GM23248 (cell line): ENCODE measurements around the gene CX3CL1. TPM values are rescaled to one million over a fixed set of nuclear protein-coding genes. Genes with fewer than 3 reads are reported as not detected.

Experiments
- DNase-seq: peaks from one replicate; pipeline ENCODE4 v3.0.0-alpha.2; 2015
- H2AFZ ChIP-seq: fragments of 200-600 bp; sonication (generic); 2 replicates; pipeline ENCODE4 v1.6.1; 2016; ENCODE audit warnings: antibody characterized with exemption
- H3F3A ChIP-seq: fragments of 200-600 bp; sonication (generic); 2 replicates; pipeline ENCODE4 v1.6.1; 2016; ENCODE audit warnings: mild to moderate bottlenecking, antibody characterized with exemption, mixed run types; ENCODE audit not compliant: insufficient read depth
- H3K27ac ChIP-seq: fragments of 200-600 bp; sonication (generic); 2 replicates; pipeline ENCODE4 v1.5.1; 2016; ENCODE audit warnings: mild to moderate bottlenecking
- H3K27me3 ChIP-seq: fragments of 200-600 bp; sonication (generic); replicated peaks from 2 replicates; pipeline ENCODE4 v1.6.1; 2016; ENCODE audit warnings: mild to moderate bottlenecking; ENCODE audit not compliant: insufficient read depth
- H3K36me3 ChIP-seq: fragments of 200-600 bp; sonication (generic); 2 replicates; pipeline ENCODE4 v1.6.1; 2016; ENCODE audit warnings: low read depth, mild to moderate bottlenecking
- H3K4me1 ChIP-seq: fragments of 200-600 bp; sonication (generic); 2 replicates; pipeline ENCODE4 v1.6.1; 2016; ENCODE audit warnings: mild to moderate bottlenecking; ENCODE audit not compliant: insufficient read depth
- H3K4me2 ChIP-seq: fragments of 200-600 bp; sonication (generic); one replicate; pipeline ENCODE4 v1.6.1; 2016; ENCODE audit warnings: mild to moderate bottlenecking; ENCODE audit not compliant: unreplicated experiment
- H3K4me3 ChIP-seq: fragments of 200-600 bp; sonication (generic); 2 replicates; pipeline ENCODE4 v1.5.1; 2016; ENCODE audit warnings: mild to moderate bottlenecking
- H3K79me2 ChIP-seq: fragments of 200-600 bp; sonication (generic); 2 replicates; pipeline ENCODE4 v1.6.1; 2016; ENCODE audit warnings: mild to moderate bottlenecking; ENCODE audit not compliant: insufficient read depth
- H3K9ac ChIP-seq: fragments of 200-600 bp; sonication (generic); 2 replicates; pipeline ENCODE4 v1.6.1; 2016; ENCODE audit warnings: mild to moderate bottlenecking
- H3K9me2 ChIP-seq: fragments of 200-600 bp; sonication (generic); 2 replicates; pipeline ENCODE4 v1.6.1; 2016; ENCODE audit warnings: mixed run types, mild to moderate bottlenecking, moderate library complexity; ENCODE audit not compliant: insufficient read depth
- H3K9me3 ChIP-seq: fragments of 200-600 bp; sonication (generic); one replicate; pipeline ENCODE4 v1.6.1; 2017; ENCODE audit warnings: low read depth
- H4K20me1 ChIP-seq: fragments of 200-600 bp; sonication (generic); 2 replicates; pipeline ENCODE4 v1.6.0; 2016; ENCODE audit not compliant: insufficient read depth
- EZH2 ChIP-seq: fragments of 200-600 bp; sonication (generic); IDR thresholded peaks from 2 replicates; pipeline ENCODE4 v1.6.1; 2018; ENCODE audit warnings: antibody characterized with exemption, mild to moderate bottlenecking; ENCODE audit not compliant: insufficient read depth, poor library complexity, severe bottlenecking
- EZH2phosphoT487 ChIP-seq: fragments of 200-600 bp; sonication (generic); IDR thresholded peaks from 2 replicates; pipeline ENCODE4 v1.6.1; 2018; ENCODE audit warnings: antibody characterized with exemption, moderate library complexity, mild to moderate bottlenecking, low read depth; ENCODE audit not compliant: insufficient read depth
- WGBS, 2 experiments: methylation state at CpG; one replicate each; pipeline ENCODE4 v1.1.6; 2015 to 2017; ENCODE audit warnings: low lambda C conversion rate in 2 of 2, low coverage in 1 of 2; ENCODE audit errors: missing lambda C conversion rate in 2 of 2; 5-methylcytosine and 5-hydroxymethylcytosine counted together
- in situ Hi-C: fragments of 300-500 bp; cut with MboI; formaldehyde crosslinking; loops from 2 replicates; pipeline ENCODE4 v1.15.0; 2020
- polyA plus RNA-seq: library from polyadenylated mRNA; unstranded; fragments of >200 nt; fragmentation: Nextera tagmentation; extraction: Ambion mirVana; gene quantifications from 2 replicates; pipeline ENCODE4 v1.2.1, GENCODE V29; 2016
- total RNA-seq: library from RNA; depleted of rRNA; stranded (reverse); fragments of >200 nt; shearing (Covaris generic); gene quantifications from 2 replicates; pipeline ENCODE4 v1.2.3, GENCODE V29; 2014

Gene CX3CL1
- total and polyA plus RNA-seq, 2 experiments from 2014 or later: not detected

GRCh38 chr16:57376313-57376818 lies 4.1 kb downstream of the CX3CL1 start:
- DNase-seq: no peak
- H3K4me2 ChIP-seq: no peak overlapping the region
- in situ Hi-C loops: no loop called here
- 52 to 57% methylated on average over 3 of the region's 3 CpGs for WGBS, 2 experiments
- peaks cover 33% of the 10 kb centered on the region for H3K27me3 ChIP-seq
- no peaks in the 10 kb centered on the region for H3K9me2 ChIP-seq
- H4K20me1 ChIP-seq: no peaks in the 10 kb centered on the region
- no peaks in the 10 kb centered on the region for H3K4me1 ChIP-seq
- no peaks in the 10 kb centered on the region for H3K79me2 ChIP-seq
- TF ChIP-seq EZH2phosphoT487: no peak
- TF ChIP-seq EZH2: no peak
- H3K4me3 ChIP-seq: no peak overlapping the region
- H3K9ac ChIP-seq: no peak overlapping the region
- no peak overlapping the region for H2AFZ ChIP-seq
- no peak overlapping the region for H3K27ac ChIP-seq
- H3K36me3 ChIP-seq: no peaks in the 10 kb centered on the region
- H3K9me3 ChIP-seq: no peaks in the 10 kb centered on the region
- no peaks in the 10 kb centered on the region for H3F3A ChIP-seq

- WGBS, 2 experiments: 58 to 59% methylated on average over 5 of the region's 5 CpGs
- Histone ChIP-seq H3K9me3 (no peaks in the 10 kb centered on the region), H4K20me1 (no peaks in the 10 kb centered on the region), H3K79me2 (no peaks in the 10 kb centered on the region), H3K4me3 (no peak overlapping the region), H3K9me2 (no peaks in the 10 kb centered on the region), H3K4me2 (no peak overlapping the region), H3K9ac (no peak overlapping the region), H2AFZ (no peak overlapping the region), H3K27me3 (peaks cover 24% of the 10 kb centered on the region), H3K27ac (no peak overlapping the region), H3K4me1 (no peaks in the 10 kb centered on the region), H3K36me3 (no peaks in the 10 kb centered on the region), H3F3A (no peaks in the 10 kb centered on the region)
- in situ Hi-C loops: no loop called here
- TF ChIP-seq EZH2: no peak
- no peak for TF ChIP-seq EZH2phosphoT487
- no peak for DNase-seq
These were observed 5.0 kb downstream of the CX3CL1 start for GRCh38 chr16:57377080-57377841.

GRCh38 chr16:57379579-57379978 lies 7.3 kb downstream of the CX3CL1 start:
- H3K79me2 ChIP-seq: no peaks in the 10 kb centered on the region
- no peak for DNase-seq
- in situ Hi-C loops: no loop called here
- no peaks in the 10 kb centered on the region for H3K9me2 ChIP-seq
- 91 to 92% methylated on average over 10 of the region's 10 CpGs for WGBS, 2 experiments
- H3K9ac ChIP-seq: no peak overlapping the region
- TF ChIP-seq EZH2phosphoT487 (no peak), EZH2 (no peak)
- no peaks in the 10 kb centered on the region for H3F3A ChIP-seq
- peaks cover 8% of the 10 kb centered on the region for H3K27me3 ChIP-seq
- no peaks in the 10 kb centered on the region for H3K36me3 ChIP-seq
- H3K4me2 ChIP-seq: no peak overlapping the region
- H3K4me3 ChIP-seq: no peak overlapping the region
- no peaks in the 10 kb centered on the region for H3K9me3 ChIP-seq
- H3K4me1 ChIP-seq: no peaks in the 10 kb centered on the region
- H2AFZ ChIP-seq: no peak overlapping the region
- H3K27ac ChIP-seq: no peak overlapping the region
- no peaks in the 10 kb centered on the region for H4K20me1 ChIP-seq

GRCh38 chr16:57380671-57381462 lies 8.6 kb downstream of the CX3CL1 start:
- 73 to 79% methylated on average over 8 of the region's 8 CpGs for WGBS, 2 experiments
- H3K4me1 ChIP-seq: no peaks in the 10 kb centered on the region
- no peak for TF ChIP-seq EZH2phosphoT487
- H3K4me3 ChIP-seq: no peak overlapping the region
- DNase-seq: no peak
- H2AFZ ChIP-seq: no peak overlapping the region
- H3K36me3 ChIP-seq: no peaks in the 10 kb centered on the region
- no peaks in the 10 kb centered on the region for H3K9me2 ChIP-seq
- H3K79me2 ChIP-seq: no peaks in the 10 kb centered on the region
- no peaks in the 10 kb centered on the region for H3F3A ChIP-seq
- H3K27me3 ChIP-seq: peaks cover 8% of the 10 kb centered on the region
- H3K9ac ChIP-seq: no peak overlapping the region
- H3K9me3 ChIP-seq: no peaks in the 10 kb centered on the region
- no peak overlapping the region for H3K27ac ChIP-seq
- H3K4me2 ChIP-seq: no peak overlapping the region
- in situ Hi-C loops: no loop called here
- H4K20me1 ChIP-seq: no peaks in the 10 kb centered on the region
